Body of pancreas (tissue), 4 donors: ENCODE data around the gene KCNG4. TPM values are rescaled to one million over a fixed set of nuclear protein-coding genes. Genes with fewer than 3 reads are reported as not detected.

Experiments
- ATAC-seq: fragments of 150-250 bp; one replicate; pipeline ENCODE4 v1.9.1; 2016
- DNase-seq, 4 donors: peaks; one replicate each; pipeline ENCODE4 v3.0.0-alpha.2; 2019
- H3K27ac ChIP-seq, 4 donors: fragments of 200-600 bp; sonication (generic); 1 replicate in 3 of 4; 2 replicates in 1 of 4; pipeline versions ENCODE4 v1.5.1 to v1.6.1; 2016 to 2019; ENCODE audit warnings: mild to moderate bottlenecking in 1 of 4, mixed read lengths in 1 of 4, moderate library complexity in 1 of 4
- H3K27me3 ChIP-seq, 2 donors: fragments of 200-600 bp; sonication (generic); one replicate each; pipeline ENCODE4 v1.6.0; 2016; ENCODE audit warnings: mild to moderate bottlenecking in 1 of 2
- H3K36me3 ChIP-seq, 2 donors: fragments of 200-600 bp; sonication (generic); replicated peaks in 1 of 2; 2 replicates each; pipeline ENCODE4 v1.5.1; 2016; ENCODE audit warnings: low read depth in 2 of 2; ENCODE audit not compliant: insufficient read depth in 1 of 2
- H3K4me1 ChIP-seq: fragments of 200-600 bp; sonication (generic); one replicate; pipeline ENCODE4 v1.6.0; 2016
- H3K4me3 ChIP-seq, 2 donors: fragments of 200-600 bp; sonication (generic); 1 replicate in 1 of 2; 2 replicates in 1 of 2; pipeline ENCODE4 v1.5.1; 2016 to 2019
- H3K9me3 ChIP-seq, 3 donors: fragments of 200-600 bp; sonication (generic); 1 replicate in 2 of 3; 2 replicates in 1 of 3; pipeline ENCODE4 v1.5.1; 2016
- CTCF ChIP-seq, 7 experiments: fragments of 450-650 bp in 4 of 7; fragments of 200-600 bp in 3 of 7; sonication (generic) in 3 of 7; IDR thresholded peaks; one replicate each; pipeline ENCODE4 v1.5.1; 2016 to 2019; ENCODE audit warnings: antibody characterized with exemption in 7 of 7
- POLR2A ChIP-seq, 3 donors: fragments of 450-650 bp; IDR thresholded peaks; one replicate each; pipeline ENCODE4 v1.6.1; 2016; ENCODE audit warnings: antibody characterized with exemption in 3 of 3, mild to moderate bottlenecking in 2 of 3
- WGBS, 2 donors: methylation state at CpG; one replicate each; pipeline ENCODE4 v1.1.5; 2017; 5-methylcytosine and 5-hydroxymethylcytosine counted together
- intact Hi-C: fragments of 100-400 bp; cut with DNase I; formaldehyde crosslinking; loops from one replicate; pipeline ENCODE4 v1.15.1; 2023
- total RNA-seq, 2 donors: library from RNA; depleted of rRNA; stranded (reverse); fragments of >200 nt; gene quantifications; one replicate each; pipeline ENCODE4 v1.1.0, GENCODE V29; 2016

KCNG4 gene
- total RNA-seq, 2 donors from 2014 or later: not detected

DNA sequence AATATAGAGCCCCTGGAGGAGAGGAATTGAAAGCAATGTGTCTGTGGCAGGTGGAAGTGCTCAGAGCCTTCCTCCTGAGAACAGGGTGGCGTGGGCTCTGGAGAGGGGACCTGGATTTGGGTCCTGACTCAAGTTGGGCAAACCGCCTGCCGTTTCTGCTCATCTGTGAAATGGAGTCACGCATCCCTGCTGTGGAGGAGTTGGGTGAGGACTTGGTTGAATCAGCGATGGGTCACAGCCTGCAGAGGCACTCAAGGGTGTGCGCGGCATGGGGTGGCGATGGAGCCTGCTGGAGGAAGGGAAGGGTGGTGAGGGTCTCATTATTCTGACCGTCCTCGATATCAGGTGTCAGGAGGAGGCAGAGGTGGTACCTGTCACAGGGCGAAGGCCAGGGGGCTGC is 45.8 kb downstream of the KCNG4 start:
- H3K36me3 ChIP-seq: no peaks in the 10 kb centered on the region
- ATAC-seq: no peak
- WGBS, 2 donors: 70 to 76% methylated on average over 11 of the region's 11 CpGs
- no peaks in the 10 kb centered on the region for H3K9me3 ChIP-seq
- no peak for DNase-seq
- intact Hi-C loops: loop anchor here (10.0 kb wide), 1 partner anchor 229 kb away; the partner anchor contains the start of gene NECAB2
- no peaks in the 10 kb centered on the region for H3K27me3 ChIP-seq
- H3K27ac ChIP-seq: no peak overlapping the region
- no peaks in the 10 kb centered on the region for H3K4me1 ChIP-seq
- TF ChIP-seq POLR2A (IDR thresholded peaks at IDR 0.05): no peak
- no peak for TF ChIP-seq CTCF (IDR thresholded peaks at IDR 0.05)
- H3K4me3 ChIP-seq: no peak overlapping the region

- Histone ChIP-seq H3K9me3 (no peaks in the 10 kb centered on the region), H3K36me3 (no peaks in the 10 kb centered on the region), H3K27me3 (no peaks in the 10 kb centered on the region), H3K4me1 (no peaks in the 10 kb centered on the region), H3K27ac (no peak overlapping the region), H3K4me3 (no peak overlapping the region)
- intact Hi-C loops: loop anchor here (10.0 kb wide), 1 partner anchor 229 kb away; the partner anchor contains the start of gene NECAB2
- TF ChIP-seq CTCF (IDR thresholded peaks at IDR 0.05): no peak
- no peak for TF ChIP-seq POLR2A (IDR thresholded peaks at IDR 0.05)
- ATAC-seq (no peak), DNase-seq (no peak)
- WGBS, 2 donors: 66 to 81% methylated on average over 5 to 7 of the region's 7 CpGs
Measured at GRCh38 chr16:84193480-84193879, 46.3 kb downstream of the KCNG4 start.

- intact Hi-C loops: loop anchor here (10.0 kb wide), 1 partner anchor 227 kb away; the partner anchor contains the start of gene NECAB2
- Histone ChIP-seq H3K27ac (no peak overlapping the region), H3K36me3 (no peaks in the 10 kb centered on the region), H3K4me1 (peaks cover 5% of the 10 kb centered on the region), H3K27me3 (no peaks in the 10 kb centered on the region), H3K9me3 (no peaks in the 10 kb centered on the region), H3K4me3 (no peak overlapping the region)
- DNase-seq (no peak), ATAC-seq (no peak)
- TF ChIP-seq POLR2A (IDR thresholded peaks at IDR 0.05): no peak
- TF ChIP-seq CTCF (IDR thresholded peaks at IDR 0.05): no peak
- WGBS, 2 donors: 67 to 81% methylated on average over 7 to 9 of the region's 16 CpGs
Measured at GRCh38 chr16:84191466-84191865, 48.3 kb downstream of the KCNG4 start.

DNA sequence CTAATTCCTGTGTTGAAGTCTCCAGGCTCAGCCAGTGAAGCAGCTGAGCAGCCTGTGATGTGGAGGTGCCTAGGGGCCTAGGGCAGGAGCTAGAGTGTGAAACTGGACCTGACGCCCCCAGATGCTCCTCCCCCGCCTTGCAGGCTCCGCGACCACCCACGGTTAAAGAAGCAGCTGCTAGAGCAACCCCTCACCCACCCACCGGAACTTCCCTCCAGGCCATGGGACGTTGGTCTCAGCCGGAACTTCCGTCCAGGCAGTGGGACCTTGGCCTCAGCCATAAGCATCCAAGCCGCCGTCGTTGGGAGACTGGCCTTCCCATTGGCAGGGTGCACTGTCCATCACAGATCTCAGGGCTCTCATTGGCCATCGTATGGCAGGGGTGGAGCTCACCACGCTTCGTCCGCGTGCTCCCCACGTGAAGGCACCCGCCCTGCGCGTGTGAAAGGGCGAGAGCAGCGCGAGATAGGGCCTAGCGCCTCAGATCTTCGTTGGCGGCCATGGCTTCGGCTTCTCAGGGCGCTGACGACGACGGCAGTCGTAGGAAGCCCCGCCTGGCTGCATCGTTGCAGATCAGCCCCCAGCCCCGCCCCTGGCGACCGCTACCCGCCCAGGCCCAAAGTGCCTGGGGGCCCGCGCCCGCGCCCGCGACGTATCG is 49.0 kb downstream of the KCNG4 start, which contains the start of gene ADAD2:
Gene ADAD2, plus strand, starts transcription at position 427 of the 658 bp plus-strand sequence. Its CDS starts 74 bp downstream, at position 501.
- H3K27ac ChIP-seq: no peak within 1 kb of the TSS
- H3K9me3 ChIP-seq: no peaks in the 10 kb centered on the region
- peaks cover 9% of the 10 kb centered on the region for H3K4me1 ChIP-seq
- no peaks in the 10 kb centered on the region for H3K36me3 ChIP-seq
- 81 to 86% methylated on average over 6 to 47 of the region's 47 CpGs for WGBS, 2 donors
- DNase-seq: no peak
- H3K4me3 ChIP-seq: no peak within 1 kb of the TSS
- no peak for ATAC-seq
- H3K27me3 ChIP-seq: no peaks in the 10 kb centered on the region
- intact Hi-C loops: loop anchor here (10.0 kb wide), 1 partner anchor 226 kb away; the partner anchor contains the start of gene NECAB2
- TF ChIP-seq CTCF (IDR thresholded peaks at IDR 0.05) (no peak), POLR2A (IDR thresholded peaks at IDR 0.05) (no peak)
